CD4-positive, alpha-beta T cell treated with Interferon gamma for 1 hour (primary cell): ENCODE data around the gene NLE1.
"Not testable (repeated sequence)": the region's sequence is repeated elsewhere in the genome, so short reads cannot be mapped to it uniquely, and the experiment has no call there.

Source experiments
- DNase-seq: peaks from one replicate; pipeline ENCODE4 v3.0.0-alpha.2; 2020

NLE1 gene

DNA sequence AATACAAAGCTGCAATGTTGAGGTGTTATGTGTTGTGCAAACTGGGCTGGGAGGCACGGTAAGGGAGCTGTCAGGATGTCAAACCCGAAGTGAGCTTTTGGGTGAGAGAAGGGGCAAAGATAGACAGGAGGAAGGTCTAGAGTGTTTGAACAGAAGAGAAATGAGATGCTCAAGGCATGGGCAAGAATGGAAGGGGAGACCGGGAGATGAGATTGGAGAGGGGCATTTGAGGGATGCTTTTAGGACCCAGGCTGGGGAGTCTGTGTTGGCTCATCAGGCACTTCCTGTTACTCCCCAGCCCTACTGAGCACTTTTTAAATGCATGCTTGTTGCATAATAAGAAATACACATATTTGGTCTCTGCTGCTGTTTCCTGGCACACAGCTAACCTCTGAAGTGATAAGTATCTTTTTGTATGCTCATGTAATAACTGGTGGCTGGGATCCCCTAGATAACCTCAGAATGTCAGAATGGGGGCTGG, 19.2 kb upstream of the NLE1 start:
- DNase-seq = peak; percentile 3

DNA sequence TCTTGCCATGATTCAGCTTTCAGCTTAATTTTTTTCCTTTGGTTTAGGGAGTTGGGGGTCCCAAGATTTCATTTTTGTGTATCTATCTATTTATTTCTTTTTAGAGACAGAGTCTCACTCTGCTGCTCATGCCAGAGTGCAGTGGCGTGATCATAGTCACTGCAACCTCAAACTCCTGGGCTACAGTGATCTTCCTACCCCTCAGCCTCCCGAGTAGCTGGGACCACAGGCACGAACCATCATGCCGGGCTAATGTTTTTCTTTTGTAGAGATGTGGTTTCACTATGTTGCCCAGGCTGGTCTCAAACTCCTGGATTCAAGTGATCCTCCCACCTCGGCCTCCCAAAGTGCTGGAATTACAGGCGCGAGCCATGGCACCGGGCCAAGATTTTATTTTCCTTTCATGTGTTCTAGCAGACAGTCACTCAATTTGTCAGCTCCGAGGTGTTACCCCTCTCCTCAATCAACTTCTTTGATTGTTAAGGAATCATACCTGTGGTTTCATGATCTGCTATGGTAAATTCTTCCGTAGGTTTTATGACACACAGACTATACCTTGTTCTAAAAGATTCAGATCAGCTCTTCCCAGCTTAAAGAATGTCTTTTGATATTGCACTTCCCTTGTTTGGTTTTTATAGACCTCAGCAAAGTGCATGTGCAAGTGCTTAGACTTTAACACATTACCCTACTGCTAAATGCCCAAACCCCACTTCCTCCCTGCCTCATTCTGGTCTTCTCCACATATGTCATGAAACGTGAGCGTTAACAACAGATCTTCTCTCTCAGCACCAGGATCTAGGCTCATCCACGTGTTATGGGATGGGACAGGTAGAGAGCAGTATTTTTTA, 18.5 kb upstream of the NLE1 start:
- no peak for DNase-seq

DNA sequence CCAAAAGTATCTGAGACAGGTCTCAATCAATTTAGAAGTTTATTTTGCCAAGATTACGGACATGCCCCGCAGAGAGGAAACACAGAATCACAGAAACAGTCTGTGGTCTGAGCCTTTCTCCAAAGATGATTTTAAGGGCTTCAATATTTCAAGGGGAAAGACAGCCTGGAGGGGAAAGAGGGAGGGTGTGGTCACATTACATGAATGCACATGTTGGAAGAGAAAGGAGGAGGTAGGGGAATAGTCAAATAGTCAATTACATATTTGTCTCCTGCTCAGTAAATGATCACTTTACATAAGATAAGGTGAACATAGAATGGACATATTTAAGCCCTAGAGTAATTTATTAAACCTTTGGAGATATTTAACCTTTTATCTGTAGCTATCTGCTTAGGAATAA, 17.8 kb upstream of the NLE1 start:
- DNase-seq = no peak

DNA sequence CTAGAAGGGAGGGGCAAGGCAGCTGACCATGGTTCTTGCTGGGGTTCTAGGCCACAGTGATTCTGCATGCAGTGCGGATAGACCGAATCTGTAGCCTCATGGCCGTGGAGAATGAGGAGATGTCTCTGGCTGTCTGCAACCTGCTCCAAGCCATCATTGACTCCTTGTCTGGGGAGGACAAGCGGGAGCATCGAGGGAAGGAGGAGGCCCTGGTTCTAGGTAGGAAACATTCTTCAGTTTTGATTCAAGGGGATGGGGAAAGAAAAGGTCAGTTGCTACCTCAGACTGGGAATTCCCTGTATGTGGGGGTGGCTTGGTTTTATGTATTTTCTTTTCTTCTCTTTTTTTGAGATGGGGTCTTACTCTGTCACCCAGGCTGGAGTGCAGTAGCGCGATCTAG, 13.1 kb upstream of the NLE1 start:
- no peak for DNase-seq

DNA sequence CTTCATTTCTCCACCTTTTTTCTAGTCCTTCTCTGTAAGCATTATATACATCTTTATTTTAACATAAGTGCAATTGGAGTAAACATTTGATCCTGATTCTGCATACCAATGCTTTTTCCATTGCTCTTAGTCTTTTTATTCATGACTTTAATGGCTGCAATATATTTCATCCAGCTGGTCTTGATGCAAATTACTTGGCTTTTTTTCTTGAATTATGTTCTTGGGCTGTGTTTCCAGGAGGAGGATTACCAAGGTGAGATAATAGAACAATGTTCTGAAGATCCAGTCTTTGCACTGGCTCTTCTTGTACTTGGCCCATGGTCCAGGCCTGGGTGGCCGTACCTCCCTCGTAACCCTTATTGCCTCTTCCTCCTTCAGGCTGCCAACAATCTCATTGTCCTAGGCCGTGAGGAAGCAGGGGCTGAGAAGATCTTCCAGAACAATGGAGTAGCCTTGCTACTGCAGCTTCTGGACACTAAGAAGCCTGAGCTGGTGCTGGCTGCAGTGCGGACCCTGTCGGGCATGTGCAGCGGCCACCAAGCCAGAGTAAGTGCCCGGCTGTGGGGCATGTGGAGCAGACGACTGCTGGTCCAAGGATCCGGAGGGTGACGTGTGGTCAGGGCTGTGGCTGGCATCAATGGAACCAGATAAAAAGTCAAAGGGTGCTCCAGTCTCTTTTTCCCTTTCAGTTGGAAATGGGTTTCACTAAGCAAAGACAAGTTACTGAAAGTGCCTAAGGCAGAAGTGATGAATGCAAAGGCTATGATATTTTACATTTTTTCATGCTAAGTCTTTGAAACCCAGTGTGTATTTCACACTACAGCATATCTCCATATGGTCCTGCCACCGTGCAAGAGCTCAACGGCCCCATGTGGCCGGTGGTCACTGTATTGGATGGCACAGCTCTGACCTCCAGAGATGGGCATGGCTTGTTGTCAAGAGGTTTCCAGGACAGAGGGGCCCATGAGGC, 12.4 kb upstream of the NLE1 start:
- no peak for DNase-seq

DNA sequence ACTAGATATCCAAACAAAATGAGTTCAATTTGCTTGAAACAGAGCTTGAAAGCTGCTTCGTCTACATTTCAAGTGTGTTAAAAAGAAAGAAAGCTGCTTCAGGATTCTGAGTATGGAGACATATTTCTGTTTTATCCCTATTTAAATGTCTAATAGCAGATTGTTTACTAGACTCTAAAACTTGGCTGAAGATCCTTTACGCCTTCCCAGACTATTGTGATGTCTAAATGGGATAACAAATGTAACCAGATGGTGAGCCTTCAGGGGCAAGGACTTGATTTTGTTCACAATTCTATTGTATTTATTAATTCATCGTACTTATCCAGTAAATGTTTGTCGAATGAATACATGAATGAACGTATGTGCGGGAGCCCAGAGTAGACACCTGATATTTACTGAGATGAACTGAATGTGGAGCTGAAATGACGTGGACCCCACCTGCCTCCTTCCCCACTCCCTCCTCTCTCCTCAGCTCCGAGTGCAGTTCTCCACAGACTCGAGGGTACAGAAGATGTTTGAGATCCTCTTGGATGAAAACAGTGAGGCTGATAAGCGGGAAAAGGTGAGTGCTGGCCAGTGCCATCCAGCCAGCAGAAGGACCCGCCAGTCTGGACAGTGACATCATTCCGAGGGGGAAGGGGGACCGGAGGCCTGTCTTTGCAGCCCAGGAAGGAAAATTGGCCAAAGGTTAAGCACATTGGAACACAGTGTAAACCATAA, 10.5 kb upstream of the NLE1 start:
- no peak for DNase-seq

DNA sequence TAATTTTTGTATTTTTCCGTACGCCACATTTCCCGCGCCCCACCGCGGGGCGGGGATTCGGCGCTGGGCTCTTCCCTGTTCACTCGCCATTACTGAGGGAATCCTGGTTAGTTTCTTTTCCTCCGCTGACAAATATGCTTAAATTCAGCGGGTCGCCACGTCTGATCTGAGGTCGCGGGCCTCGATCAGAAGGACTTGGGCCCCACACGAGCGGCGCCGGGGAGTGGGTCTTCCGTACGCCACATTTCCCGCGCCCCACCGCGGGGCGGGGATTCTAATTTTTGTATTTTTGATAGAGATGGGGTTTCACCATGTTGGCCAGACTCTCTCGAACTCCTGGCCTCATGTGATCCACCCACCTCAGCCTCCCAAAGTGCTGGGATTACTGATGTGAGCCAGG, 9.0 kb upstream of the NLE1 start:
- not testable (repeated sequence) for DNase-seq

DNA sequence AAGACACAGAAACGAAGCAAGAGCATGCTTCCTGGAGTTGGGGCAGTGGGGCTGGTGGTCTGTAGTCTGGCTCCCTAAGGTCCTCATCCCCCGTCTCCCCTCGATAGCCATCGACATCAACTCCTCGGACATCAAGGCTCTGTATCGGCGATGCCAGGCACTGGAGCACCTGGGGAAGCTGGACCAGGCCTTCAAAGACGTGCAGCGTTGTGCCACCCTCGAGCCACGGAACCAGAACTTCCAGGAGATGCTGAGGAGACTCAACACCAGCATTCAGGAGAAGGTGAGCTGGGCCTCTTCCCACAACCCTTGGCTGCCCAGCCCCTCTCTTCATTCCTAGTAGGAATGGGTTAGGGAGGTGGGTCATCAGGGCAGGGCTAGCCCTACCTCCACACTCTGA, 7.8 kb upstream of the NLE1 start:
- DNase-seq = no peak

DNA sequence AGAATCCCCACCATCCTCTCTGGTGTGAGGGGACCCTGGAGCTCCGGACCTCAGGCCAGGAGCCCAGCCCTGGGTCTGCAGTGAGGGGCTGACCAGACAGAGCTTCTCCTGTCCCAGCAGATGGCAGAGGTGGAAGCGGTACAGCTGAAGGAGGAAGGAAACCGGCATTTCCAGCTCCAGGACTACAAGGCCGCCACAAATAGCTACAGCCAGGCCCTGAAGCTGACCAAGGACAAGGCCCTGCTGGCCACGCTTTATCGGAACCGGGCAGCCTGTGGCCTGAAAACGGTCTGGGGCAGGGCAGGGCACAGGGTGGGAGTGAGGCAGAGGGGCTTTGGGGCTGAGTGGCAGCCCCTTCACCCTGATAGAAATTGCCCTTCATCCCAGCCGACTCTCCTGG, 6.0 kb upstream of the NLE1 start:
- DNase-seq = no peak

DNA sequence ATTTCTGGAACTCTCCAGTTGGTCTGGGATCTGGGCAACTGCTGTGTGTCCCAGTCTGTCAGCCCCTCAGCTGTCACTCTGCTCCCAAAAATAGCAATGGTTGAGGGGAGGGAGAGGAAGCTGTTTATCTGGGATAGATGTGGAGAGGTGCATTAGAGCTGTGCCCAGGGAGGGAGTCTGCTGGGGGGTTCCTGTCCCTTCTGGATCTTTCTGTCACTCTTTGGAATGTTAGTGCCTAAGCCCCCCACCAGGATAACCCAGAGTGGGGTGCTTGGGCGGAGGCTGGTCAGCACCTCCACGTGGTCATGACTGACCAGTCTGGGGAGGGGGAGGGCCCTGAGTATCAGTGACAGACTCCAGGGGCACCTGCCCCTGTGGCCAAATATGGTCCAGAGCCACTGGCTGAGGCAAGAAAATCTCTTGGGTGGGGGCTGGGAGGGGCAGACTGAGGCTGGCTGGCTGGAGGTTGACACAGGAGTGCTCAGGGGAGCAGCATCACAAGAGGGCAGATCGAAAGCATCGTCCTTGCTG, 5.3 kb upstream of the NLE1 start, which contains the start of gene UNC45B:
UNC45B (plus strand) TSS at position 443 of the 531 bp plus-strand sequence. CDS start 447 bp downstream, outside the sequence.
- DNase-seq = no peak

DNA sequence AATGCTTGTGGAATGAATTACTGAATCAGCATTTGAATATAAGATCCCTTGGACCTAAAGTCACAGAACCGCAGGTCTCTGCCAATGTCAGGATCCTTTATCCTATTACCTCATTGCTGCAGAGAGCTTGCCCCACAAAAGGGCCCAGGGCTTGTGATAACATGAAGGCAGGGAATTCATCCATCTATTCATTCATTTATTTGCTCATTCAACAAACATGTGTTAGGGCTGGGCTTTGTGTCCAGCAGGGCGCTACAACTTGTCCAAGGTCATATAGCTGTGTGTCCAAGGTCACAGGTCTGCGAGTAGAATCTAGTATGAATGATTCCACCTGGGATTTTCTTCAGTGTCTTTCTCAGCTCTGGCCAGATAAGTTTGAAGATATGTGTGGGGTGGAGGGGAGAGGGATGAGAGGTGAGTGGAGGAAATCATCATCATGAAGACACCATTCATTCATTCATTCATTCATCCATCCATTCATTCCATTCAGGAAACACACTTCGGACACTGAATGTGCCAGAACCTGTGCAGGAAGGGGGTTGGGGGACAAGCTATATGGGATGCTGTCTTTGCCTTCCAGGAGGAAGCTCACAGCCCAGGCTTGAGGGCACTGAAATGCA, 4.2 kb upstream of the NLE1 start:
- no peak for DNase-seq

DNA sequence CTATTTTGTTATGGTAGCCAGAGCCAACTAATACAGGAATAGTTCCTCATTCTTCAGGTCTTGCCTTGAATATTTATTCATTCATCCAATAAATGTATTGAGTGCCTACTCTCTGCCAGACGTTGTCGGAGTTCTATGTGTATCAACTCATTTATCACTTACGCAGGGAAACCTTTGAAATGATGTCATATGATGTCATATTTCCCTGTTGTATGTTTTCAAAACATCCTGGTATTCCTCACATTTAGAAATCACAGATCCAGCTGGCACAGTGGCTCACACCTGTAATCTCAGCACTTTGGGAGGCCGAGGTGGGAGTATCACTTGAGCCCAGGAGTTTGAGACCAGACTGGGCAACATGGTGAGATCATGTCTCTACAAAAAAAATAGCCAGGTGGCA, 2.7 kb upstream of the NLE1 start:
- no peak for DNase-seq

DNA sequence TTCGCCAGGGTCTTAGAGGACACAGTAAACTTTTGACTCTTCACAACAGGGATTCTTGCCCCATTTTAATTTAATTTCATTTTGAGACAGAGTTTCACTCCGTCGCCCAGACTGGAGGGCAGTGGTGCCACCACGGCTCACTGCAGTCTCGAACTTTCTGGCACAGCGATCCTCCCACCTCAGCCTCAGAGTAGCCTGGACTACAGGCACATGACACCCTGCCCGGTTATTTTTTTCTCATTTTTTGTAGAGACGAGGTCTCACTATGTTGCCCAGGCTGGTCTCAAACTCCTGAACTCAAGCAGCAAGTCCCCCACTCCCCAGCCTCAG, 329 bp upstream of the NLE1 start:
- no peak for DNase-seq

DNA sequence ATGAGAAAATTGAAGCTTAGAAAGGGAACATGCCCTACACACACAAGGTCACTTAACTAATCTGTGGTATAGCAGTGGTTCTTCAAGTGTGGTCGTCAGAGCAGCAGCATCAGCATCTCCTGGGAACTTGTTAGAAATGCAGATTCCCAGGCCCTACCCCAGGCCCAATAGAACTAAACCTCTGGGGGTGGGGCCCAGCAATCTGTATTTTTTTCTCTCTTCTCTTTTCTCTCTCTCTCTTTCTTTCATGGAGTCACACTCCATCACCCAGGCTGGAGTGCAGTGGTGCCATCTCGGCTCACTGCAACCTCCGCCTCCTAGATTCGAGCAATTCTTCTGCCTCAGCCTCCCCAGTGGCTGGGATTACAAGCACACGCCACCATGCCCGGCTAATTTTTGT, 3.9 kb downstream of the NLE1 start:
- DNase-seq = no peak

DNA sequence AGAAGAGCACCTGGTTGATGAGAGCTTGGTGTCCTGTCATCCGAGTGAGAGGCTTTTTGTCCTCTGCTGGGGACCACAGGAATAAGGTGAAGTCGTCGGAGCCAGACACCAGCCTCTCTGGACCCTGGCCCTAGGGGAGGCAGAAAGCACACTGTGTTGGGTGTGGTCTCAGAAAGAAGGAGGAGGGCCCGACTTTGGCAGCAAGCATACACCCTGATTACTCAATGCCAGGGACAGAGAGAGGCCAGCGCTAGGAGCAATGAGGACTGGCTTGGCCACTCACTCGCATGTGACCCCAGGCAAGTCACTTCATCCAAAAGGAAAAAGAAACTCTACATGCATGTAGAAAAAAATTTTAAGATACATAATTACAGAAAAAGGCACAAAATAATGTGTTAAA, 6.8 kb downstream of the NLE1 start:
- DNase-seq = no peak

DNA sequence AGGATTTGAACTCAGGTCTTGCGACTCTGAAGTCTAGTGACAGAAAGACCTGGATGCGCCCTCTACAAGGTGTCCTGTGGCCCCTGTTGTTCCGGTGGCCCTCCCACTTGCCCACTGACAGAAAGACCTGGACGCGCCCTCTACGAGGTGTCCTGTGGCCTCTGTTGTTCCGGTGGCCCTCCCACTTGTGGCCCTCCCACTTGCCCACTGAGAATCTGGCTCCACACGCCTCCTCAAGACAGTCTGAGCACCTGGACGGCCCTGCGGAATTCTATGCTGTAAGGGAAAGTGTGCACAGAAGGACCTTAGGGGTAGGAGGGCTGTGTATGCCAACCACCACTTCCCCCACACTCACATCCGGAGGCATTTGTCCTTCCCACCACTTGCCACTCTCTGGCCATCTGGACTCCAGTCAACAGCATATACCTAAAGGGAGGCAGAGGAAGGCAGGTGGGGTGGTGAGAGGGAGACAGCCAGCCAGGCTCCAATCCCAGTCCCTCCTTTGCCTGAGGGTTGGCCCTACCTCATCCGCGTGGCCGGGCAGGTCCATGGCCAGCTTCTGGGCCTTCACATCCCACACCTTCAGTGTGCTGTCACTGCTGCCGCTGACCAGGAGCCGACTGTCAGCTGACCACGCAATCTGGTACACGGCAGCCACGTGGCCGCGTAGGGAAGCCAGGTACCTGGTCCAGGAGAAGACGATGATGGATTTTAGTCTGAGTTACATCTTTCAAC, 9.1 kb downstream of the NLE1 start:
- no peak for DNase-seq

DNA sequence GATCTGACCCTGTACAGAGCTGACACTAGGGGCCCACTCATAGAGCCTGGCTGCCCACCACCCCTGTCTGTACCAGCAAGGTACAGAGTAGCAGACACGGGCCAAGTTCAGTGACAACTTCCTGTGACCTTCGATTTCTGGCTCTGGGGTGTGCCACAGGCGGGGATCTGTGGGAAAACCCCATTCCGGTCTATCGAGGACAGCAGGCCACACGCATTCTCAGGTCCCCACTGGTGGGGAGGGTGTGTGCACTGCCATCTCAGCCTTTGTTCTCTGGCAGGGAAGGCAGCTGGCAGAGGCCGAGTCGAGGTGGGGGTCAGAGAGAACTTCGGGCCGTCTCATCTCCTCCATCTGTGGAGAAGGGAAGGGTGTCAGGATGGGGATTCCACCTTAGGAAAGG, 10.0 kb downstream of the NLE1 start:
- DNase-seq = no peak

DNA sequence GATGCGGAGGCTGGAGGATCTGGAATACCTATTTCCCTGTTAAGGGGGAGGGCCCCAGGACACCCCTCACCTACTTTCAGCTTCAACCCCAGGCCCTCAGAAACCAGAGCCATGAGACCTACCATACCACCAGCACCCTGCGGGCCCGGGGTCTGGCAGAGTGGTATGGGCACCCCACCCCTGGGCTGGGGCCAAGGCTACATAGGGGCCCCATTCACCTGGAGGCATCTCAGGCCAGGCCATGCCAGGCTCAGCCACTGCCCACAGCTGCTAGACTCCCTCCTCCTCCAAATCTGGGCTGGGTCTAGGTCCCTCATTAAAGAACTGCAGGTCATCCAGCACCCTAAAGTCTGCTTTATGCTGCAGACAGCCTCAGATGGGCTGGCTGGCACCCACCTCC, 11.7 kb downstream of the NLE1 start:
- no peak for DNase-seq

DNA sequence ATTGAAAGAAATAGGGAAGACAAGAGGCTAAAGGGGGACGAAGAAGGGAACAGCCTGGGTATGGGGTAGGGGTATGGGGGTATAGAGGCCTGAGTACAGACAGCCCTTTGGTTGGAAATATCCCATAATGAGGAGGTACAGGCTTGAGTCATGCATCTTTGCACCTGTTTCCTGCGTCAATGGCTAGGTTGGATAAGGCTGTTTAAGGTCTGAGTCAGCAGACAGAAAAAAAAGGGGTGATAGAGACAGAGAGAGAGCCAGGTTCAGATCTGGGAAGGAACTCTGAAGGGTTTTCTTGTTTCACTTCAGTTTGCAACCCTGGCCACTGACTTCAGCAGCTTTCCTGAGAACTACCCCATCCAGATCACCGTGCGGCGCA, 12.1 kb downstream of the NLE1 start:
- DNase-seq = no peak

DNA sequence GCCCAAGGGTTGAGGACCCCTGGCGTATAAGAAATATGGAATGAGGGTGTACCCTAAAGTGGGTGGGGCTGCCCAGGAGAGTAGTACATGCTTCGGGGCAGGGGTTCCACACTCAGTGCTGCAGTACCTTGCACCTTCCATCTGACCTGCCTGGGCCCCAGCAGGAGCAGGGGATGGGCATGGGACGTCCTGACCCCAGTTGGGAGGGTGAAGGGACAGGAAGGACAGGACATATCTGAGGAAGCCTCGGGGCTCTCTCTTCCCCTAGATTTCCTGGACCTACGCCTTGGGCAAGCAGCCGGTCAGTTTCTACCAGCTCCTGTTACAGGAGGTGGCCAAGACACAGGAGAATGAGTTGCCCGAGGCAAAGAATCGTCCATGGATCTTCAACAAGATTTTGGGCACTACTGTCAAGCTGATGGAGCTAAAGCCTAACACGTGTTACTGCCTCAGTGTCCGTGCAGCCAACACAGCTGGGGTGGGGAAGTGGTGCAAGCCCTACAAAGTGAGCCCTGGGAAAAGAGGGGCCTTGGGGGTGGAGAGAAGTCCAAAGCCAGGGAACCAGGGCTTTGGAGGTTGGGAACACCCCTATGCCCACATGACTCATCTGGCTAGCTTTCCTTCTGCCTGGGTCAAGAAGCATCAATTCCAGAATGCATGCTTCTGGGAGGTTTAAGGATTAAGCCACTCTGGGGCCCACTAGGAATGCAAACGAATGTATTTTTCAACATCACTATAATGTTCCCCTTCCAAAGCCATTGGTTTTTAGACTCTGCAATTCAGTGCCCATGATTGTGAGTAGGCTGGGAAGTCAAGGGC, 12.7 kb downstream of the NLE1 start:
- DNase-seq = no peak
